Fibroblast of lung (primary cell): Measurements from ENCODE around the gene TYRO3. TPM values are rescaled to one million over a fixed set of nuclear protein-coding genes. Genes with fewer than 3 reads are reported as not detected.

Experiments used
- DNase-seq, 2 donors: peaks; one replicate each; pipeline versions ENCODE4 v3.0.0 to v3.0.0-alpha.2; 2010; ENCODE audit warnings: low read depth in 2 of 2
- H2AFZ ChIP-seq: 2 replicates; pipeline ENCODE4 v1.5.1; 2012; ENCODE audit warnings: low read length, control low read depth, inconsistent platforms
- H3K27ac ChIP-seq: 2 replicates; pipeline ENCODE4 v1.5.1; 2011; ENCODE audit warnings: low read length, control low read depth; ENCODE audit not compliant: insufficient read depth
- H3K27me3 ChIP-seq: 2 replicates; pipeline ENCODE4 v1.5.1; 2011; ENCODE audit warnings: mild to moderate bottlenecking, low read length; ENCODE audit not compliant: control insufficient read depth, insufficient read depth
- H3K36me3 ChIP-seq: 2 replicates; pipeline ENCODE4 v1.5.1; 2011; ENCODE audit warnings: low read length; ENCODE audit not compliant: control insufficient read depth, insufficient read depth
- H3K4me1 ChIP-seq: 2 replicates; pipeline ENCODE4 v1.5.1; 2011; ENCODE audit warnings: low read length; ENCODE audit not compliant: control insufficient read depth, insufficient read depth; ENCODE audit errors: extremely low read depth
- H3K4me2 ChIP-seq: 2 replicates; pipeline ENCODE4 v1.5.1; 2011; ENCODE audit warnings: low read length, control low read depth; ENCODE audit not compliant: insufficient read depth; ENCODE audit errors: extremely low read depth
- H3K4me3 ChIP-seq, 4 experiments: fragments of 200-600 bp in 1 of 4; sonication (generic) in 1 of 4; replicated peaks in 1 of 4; 2 replicates each; pipeline ENCODE4 v1.5.1; 2011 to 2016; ENCODE audit warnings: low read length in 4 of 4, low read depth in 3 of 4, mild to moderate bottlenecking in 3 of 4, control low read depth in 2 of 4, inconsistent platforms in 1 of 4, mixed read lengths in 1 of 4; ENCODE audit not compliant: insufficient read depth in 1 of 4; ENCODE audit errors: control extremely low read depth in 1 of 4
- H3K79me2 ChIP-seq: 2 replicates; pipeline ENCODE4 v1.5.1; 2012; ENCODE audit warnings: mild to moderate bottlenecking, low read length, inconsistent platforms; ENCODE audit not compliant: control insufficient read depth, insufficient read depth
- H3K9ac ChIP-seq: 2 replicates; pipeline ENCODE4 v1.5.1; 2011; ENCODE audit warnings: mild to moderate bottlenecking, low read length, control low read depth; ENCODE audit not compliant: insufficient read depth
- H3K9me3 ChIP-seq: 2 replicates; pipeline ENCODE4 v1.5.1; 2012; ENCODE audit warnings: low read depth, low read length; ENCODE audit not compliant: control insufficient read depth, insufficient read depth
- H4K20me1 ChIP-seq: 2 replicates; pipeline ENCODE4 v1.5.1; 2011; ENCODE audit warnings: low read length; ENCODE audit not compliant: control insufficient read depth, insufficient read depth; ENCODE audit errors: extremely low read depth
- EZH2 ChIP-seq: IDR thresholded peaks from 2 replicates; pipeline ENCODE4 v1.5.1; 2012; ENCODE audit warnings: low read length, control low read depth, mild to moderate bottlenecking; ENCODE audit errors: missing control alignments
- polyA plus RNA-seq, 2 donors: library from polyadenylated mRNA; depleted of rRNA in 1 of 2; stranded (reverse) in 1 of 2; unstranded in 1 of 2; fragments of >200 nt; gene quantifications; 2 replicates each; pipeline ENCODE4 v1.2.1, GENCODE V29; 2011 to 2012; ENCODE audit warnings: missing spikeins in 1 of 2
- total RNA-seq: library from RNA; depleted of rRNA; stranded (reverse); fragments of >200 nt; gene quantifications from 2 replicates; pipeline ENCODE4 v1.2.1, GENCODE V29; 2014
- TF ChIP-seq, protein P1 (sequence below), 2 donors: IDR thresholded peaks in 1 of 2; conservative IDR thresholded peaks in 1 of 2; 1 replicate in 1 of 2; 2 replicates in 1 of 2; pipeline ENCODE4 v1.5.1; 2011 to 2012; ENCODE audit warnings: low read length in 2 of 2, control low read depth in 1 of 2, inconsistent platforms in 1 of 2, low read depth in 1 of 2, mild to moderate bottlenecking in 1 of 2

The TYRO3 gene
- total and polyA plus RNA-seq, 2 donors (not counting 1 experiment from before 2014, with no cell fraction given) = 9.2 to 14.9 TPM

DNA sequence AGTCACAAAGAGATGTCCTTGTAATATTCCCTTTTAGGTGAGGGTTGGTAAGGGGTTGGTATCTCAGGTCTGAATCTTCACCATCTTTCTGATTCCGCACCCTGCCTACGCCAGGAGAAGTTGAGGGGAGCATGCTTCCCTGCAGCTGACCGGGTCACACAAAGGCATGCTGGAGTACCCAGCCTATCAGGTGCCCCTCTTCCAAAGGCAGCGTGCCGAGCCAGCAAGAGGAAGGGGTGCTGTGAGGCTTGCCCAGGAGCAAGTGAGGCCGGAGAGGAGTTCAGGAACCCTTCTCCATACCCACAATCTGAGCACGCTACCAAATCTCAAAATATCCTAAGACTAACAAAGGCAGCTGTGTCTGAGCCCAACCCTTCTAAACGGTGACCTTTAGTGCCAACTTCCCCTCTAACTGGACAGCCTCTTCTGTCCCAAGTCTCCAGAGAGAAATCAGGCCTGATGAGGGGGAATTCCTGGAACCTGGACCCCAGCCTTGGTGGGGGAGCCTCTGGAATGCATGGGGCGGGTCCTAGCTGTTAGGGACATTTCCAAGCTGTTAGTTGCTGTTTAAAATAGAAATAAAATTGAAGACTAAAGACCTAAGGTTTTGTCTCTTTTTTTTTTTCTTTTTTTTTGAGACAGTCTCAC, 19.8 kb downstream of the TYRO3 start:
- no peaks in the 10 kb centered on the region for H3K27me3 ChIP-seq
- no peaks in the 10 kb centered on the region for H4K20me1 ChIP-seq
- no peak overlapping the region for H3K4me2 ChIP-seq
- H3K79me2 ChIP-seq = no peaks in the 10 kb centered on the region
- H3K27ac ChIP-seq = no peak overlapping the region
- H3K4me3 ChIP-seq = no peak overlapping the region
- H3K9ac ChIP-seq = no peak overlapping the region
- no peak for DNase-seq
- peaks cover 3% of the 10 kb centered on the region for H3K36me3 ChIP-seq
- H3K4me1 ChIP-seq = no peaks in the 10 kb centered on the region
- no peaks in the 10 kb centered on the region for H3K9me3 ChIP-seq
- TF ChIP-seq, protein P1, sequence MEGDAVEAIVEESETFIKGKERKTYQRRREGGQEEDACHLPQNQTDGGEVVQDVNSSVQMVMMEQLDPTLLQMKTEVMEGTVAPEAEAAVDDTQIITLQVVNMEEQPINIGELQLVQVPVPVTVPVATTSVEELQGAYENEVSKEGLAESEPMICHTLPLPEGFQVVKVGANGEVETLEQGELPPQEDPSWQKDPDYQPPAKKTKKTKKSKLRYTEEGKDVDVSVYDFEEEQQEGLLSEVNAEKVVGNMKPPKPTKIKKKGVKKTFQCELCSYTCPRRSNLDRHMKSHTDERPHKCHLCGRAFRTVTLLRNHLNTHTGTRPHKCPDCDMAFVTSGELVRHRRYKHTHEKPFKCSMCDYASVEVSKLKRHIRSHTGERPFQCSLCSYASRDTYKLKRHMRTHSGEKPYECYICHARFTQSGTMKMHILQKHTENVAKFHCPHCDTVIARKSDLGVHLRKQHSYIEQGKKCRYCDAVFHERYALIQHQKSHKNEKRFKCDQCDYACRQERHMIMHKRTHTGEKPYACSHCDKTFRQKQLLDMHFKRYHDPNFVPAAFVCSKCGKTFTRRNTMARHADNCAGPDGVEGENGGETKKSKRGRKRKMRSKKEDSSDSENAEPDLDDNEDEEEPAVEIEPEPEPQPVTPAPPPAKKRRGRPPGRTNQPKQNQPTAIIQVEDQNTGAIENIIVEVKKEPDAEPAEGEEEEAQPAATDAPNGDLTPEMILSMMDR (conservative IDR thresholded peaks at IDR 0.05 in 1 of 2, IDR thresholded peaks at IDR 0.05 in 1 of 2; ENCODE audit: low read depth in 1 of 2, low read length in 2 of 2) = no peak
- TF ChIP-seq EZH2 = no peak
- no peak overlapping the region for H2AFZ ChIP-seq

DNA sequence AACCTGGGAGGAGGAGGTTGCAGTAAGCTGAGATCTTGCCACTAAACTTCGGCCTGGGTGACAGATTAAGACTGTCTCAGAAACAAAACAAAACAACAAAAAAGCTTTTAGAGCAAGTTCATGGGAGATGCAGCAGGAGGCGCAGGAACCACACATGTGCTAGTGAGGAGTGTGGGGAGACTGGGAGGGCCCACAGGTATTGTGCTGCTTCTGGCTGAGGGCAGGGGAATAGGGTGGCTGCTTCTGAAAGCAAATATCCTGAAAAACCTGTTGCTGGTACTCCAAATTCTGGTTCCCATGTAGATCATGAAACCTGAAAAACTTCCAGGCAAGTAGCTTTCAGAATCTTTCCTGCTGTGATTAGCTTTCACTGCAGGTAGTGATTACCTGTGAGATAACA, 22.1 kb downstream of the TYRO3 start:
- peaks cover 2% of the 10 kb centered on the region for H3K4me1 ChIP-seq
- H3K27me3 ChIP-seq = no peaks in the 10 kb centered on the region
- H3K36me3 ChIP-seq = no peaks in the 10 kb centered on the region
- H3K4me3 ChIP-seq = no peak overlapping the region
- TF ChIP-seq, protein P1 (conservative IDR thresholded peaks at IDR 0.05 in 1 of 2, IDR thresholded peaks at IDR 0.05 in 1 of 2; ENCODE audit: low read depth in 1 of 2, low read length in 2 of 2) = peak; percentile 7 to 21
- no peak for TF ChIP-seq EZH2
- no peak overlapping the region for H3K9ac ChIP-seq
- no peak overlapping the region for H2AFZ ChIP-seq
- no peaks in the 10 kb centered on the region for H4K20me1 ChIP-seq
- H3K27ac ChIP-seq = no peak overlapping the region
- no peaks in the 10 kb centered on the region for H3K79me2 ChIP-seq
- H3K9me3 ChIP-seq = no peaks in the 10 kb centered on the region
- H3K4me2 ChIP-seq = no peak overlapping the region
- no peak for DNase-seq

DNA sequence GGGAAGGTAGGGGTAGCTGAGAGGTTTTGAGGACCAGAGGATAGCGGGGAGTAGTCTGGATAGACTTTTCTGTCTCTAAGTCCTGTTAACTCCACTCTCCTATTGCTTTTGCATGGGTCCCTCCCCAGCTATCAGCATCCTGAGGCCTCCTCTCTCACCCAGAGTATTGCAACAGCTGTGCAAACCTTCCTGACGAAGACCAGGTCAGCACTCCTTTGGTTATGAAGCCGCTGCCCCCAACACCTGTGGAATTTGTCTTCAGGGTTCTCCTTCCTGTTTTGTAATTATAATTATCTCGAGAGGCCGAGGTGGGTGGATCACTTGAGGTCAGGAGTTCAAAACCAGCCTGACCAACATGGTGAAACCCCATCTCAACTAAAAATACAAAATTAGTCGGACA, 24.8 kb downstream of the TYRO3 start:
- Histone ChIP-seq H3K27me3 (no peaks in the 10 kb centered on the region), H3K27ac (no peak overlapping the region), H3K9me3 (no peaks in the 10 kb centered on the region), H3K4me3 (no peak overlapping the region), H4K20me1 (no peaks in the 10 kb centered on the region), H3K9ac (no peak overlapping the region), H3K36me3 (no peaks in the 10 kb centered on the region), H3K4me1 (peaks cover 2% of the 10 kb centered on the region), H2AFZ (no peak overlapping the region), H3K79me2 (no peaks in the 10 kb centered on the region), H3K4me2 (no peak overlapping the region)
- no peak for DNase-seq
- no peak for TF ChIP-seq EZH2
- TF ChIP-seq, protein P1 (conservative IDR thresholded peaks at IDR 0.05 in 1 of 2, IDR thresholded peaks at IDR 0.05 in 1 of 2; ENCODE audit: low read depth in 1 of 2, low read length in 2 of 2) = no peak
